Kidney (tissue), 14 donors: Measurements from ENCODE around the gene TMEM120B. TPM values are rescaled to one million over a fixed set of nuclear protein-coding genes. Genes with fewer than 3 reads are reported as not detected.

ENCODE experiments used
- DNase-seq, 5 donors: peaks; one replicate each; pipeline ENCODE4 v3.0.0-alpha.2; 2013 to 2020
- FAIRE-seq: peaks from 2 replicates; lab custom pipeline; 2012; peaks lifted over from hg19 to GRCh38; lab: Jason Lieb, UNC
- H3K27ac ChIP-seq, 2 donors: one replicate each; pipeline ENCODE4 v1.7.0; 2013; ENCODE audit warnings: low read depth in 2 of 2, low read length in 2 of 2, inconsistent platforms in 1 of 2
- H3K27me3 ChIP-seq: one replicate; pipeline ENCODE4 v1.7.1; 2013; ENCODE audit warnings: low read length, inconsistent platforms; ENCODE audit not compliant: control insufficient read depth, insufficient read depth
- H3K36me3 ChIP-seq, 3 donors: one replicate each; pipeline versions ENCODE4 v1.7.0 to v1.7.1; 2013; ENCODE audit warnings: low read length in 3 of 3, control low read depth in 1 of 3, inconsistent platforms in 1 of 3; ENCODE audit not compliant: insufficient read depth in 3 of 3, control insufficient read depth in 2 of 3
- H3K4me1 ChIP-seq, 3 donors: one replicate each; pipeline versions ENCODE4 v1.7.0 to v1.7.1; 2013; ENCODE audit warnings: low read length in 3 of 3, inconsistent platforms in 1 of 3, low read depth in 1 of 3; ENCODE audit not compliant: control insufficient read depth in 2 of 3, insufficient read depth in 2 of 3
- H3K4me3 ChIP-seq, 3 donors: one replicate each; pipeline versions ENCODE4 v1.7.0 to v1.8.1; 2013; ENCODE audit warnings: low read length in 3 of 3, control low read depth in 1 of 3, inconsistent platforms in 1 of 3
- H3K9ac ChIP-seq, 3 donors: one replicate each; pipeline versions ENCODE4 v1.7.0 to v1.7.1; 2013; ENCODE audit warnings: low read length in 3 of 3, control low read depth in 1 of 3, inconsistent platforms in 1 of 3
- H3K9me3 ChIP-seq, 3 donors: one replicate each; pipeline versions ENCODE4 v1.7.0 to v1.7.1; 2013; ENCODE audit warnings: low read length in 3 of 3, control low read depth in 1 of 3, inconsistent platforms in 1 of 3; ENCODE audit not compliant: control insufficient read depth in 2 of 3, insufficient read depth in 1 of 3
- CTCF ChIP-seq: IDR thresholded peaks from 3 replicates; pipeline ENCODE4 v1.5.1; 2012; ENCODE audit warnings: mild to moderate bottlenecking, moderate library complexity, borderline replicate concordance; ENCODE audit not compliant: insufficient read depth; ENCODE audit errors: extremely low read depth
- intact Hi-C: fragments of 100-400 bp; cut with DNase I; formaldehyde crosslinking; loops from one replicate; pipeline ENCODE4 v1.11.1; 2022
- polyA plus RNA-seq: library from polyadenylated mRNA; stranded (reverse); fragments of 350-450 nt; fragmentation: Illumina TruSeq; extraction: RNeasy Lipid Tissue Mini Kit (QIAGEN cat#74804); gene quantifications from one replicate; pipeline ENCODE4 v1.2.3, GENCODE V29; 2014; ENCODE audit warnings: low read depth, low replicate concordance; ENCODE audit not compliant: insufficient read depth
- total RNA-seq: library from RNA; stranded (reverse); fragmentation: NEBNext Ultra II Directional; extraction: Animal tissue kit (Norgen Biotek cat#: 25700); gene quantifications from one replicate; pipeline ENCODE4 v1.2.1, GENCODE V29; 2021
- donor health status: control.
- donor health status: control.
- donor health status: control.
- donor health status: control.
- donor health status: control.
- donor health status: DM: yes; HTN: yes; CAD: no.
- donor health status: Normal renal cell carcinoma (clear cell type).

The TMEM120B gene
- total and polyA plus RNA-seq, 2 donors from 2014 or later: 9.0 to 14.2 TPM

GRCh38 chr12:121776190-121777098 lies 63.9 kb downstream of the TMEM120B start:
- H3K27me3 ChIP-seq: no peaks in the 10 kb centered on the region
- no peak overlapping the region for H3K4me3 ChIP-seq
- peak; percentile 88 for TF ChIP-seq CTCF
- no peaks in the 10 kb centered on the region for H3K36me3 ChIP-seq
- H3K27ac ChIP-seq: peak overlapping the region in 1 of 2 donors; percentile 20
- H3K4me1 ChIP-seq: peaks cover 0 to 18% (median 12%) of the 10 kb centered on the region in 3 donors
- H3K9me3 ChIP-seq: no peaks in the 10 kb centered on the region
- peak overlapping the region in 1 of 3 donors; percentile 46 for H3K9ac ChIP-seq
- intact Hi-C loops: loop anchor here (5.0 kb wide), 1 partner anchor 69 kb away; no protein-coding TSS in a partner anchor
- DNase-seq: peak; percentile 71 to 91 (median 80)
- no peak for FAIRE-seq

DNA sequence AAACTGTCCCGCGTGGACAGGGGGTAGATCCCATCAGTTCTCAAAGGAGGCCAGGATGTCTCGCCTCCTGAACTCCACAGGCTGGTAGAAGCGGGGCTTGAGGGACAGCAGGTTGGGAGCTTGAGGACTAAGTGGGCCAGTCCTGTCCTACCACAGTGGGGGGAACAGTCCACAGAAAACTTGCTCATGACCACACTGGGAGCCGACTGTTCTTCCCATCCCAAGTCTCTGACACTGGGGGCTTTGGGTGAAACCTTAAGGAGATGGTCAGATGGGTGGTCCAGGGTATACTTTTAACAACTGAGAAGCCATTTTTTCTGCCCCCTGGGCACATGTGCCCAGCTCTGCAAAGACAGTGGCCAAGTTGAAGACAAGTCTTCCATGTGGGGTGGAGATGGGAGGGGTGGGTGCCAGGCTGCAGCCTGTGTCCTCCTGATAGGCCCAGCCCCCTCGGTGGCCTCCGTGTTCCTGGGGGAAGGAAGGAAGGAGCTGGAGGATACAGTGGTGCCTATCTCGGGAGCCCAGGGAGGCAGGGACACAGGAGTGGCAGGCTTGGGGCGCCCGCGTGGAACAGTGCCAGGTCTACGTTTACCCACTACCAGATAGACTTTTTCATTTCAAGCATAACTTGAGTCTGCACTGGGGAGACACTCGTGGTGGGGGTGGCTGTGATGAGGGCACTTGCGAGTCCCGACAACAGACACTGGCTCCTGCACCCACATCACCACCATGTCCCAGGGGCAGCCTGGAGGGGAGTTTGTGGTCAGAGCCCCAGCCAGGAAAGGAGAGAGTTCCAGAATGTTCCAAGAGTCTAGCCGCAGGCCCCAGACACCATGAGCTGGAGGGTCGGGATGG lies 66.2 kb downstream of the TMEM120B start:
- Histone ChIP-seq H3K9ac (no peak overlapping the region), H3K4me3 (no peak overlapping the region), H3K9me3 (no peaks in the 10 kb centered on the region), H3K4me1 (peaks cover 0 to 13% (median 4%) of the 10 kb centered on the region in 3 donors), H3K27ac (no peak overlapping the region), H3K27me3 (no peaks in the 10 kb centered on the region), H3K36me3 (no peaks in the 10 kb centered on the region)
- no peak for TF ChIP-seq CTCF
- DNase-seq (no peak), FAIRE-seq (no peak)
- intact Hi-C loops: loop anchor here (5.0 kb wide), 1 partner anchor 71 kb away; no protein-coding TSS in a partner anchor

- no peaks in the 10 kb centered on the region for H3K36me3 ChIP-seq
- no peak overlapping the region for H3K9ac ChIP-seq
- no peak overlapping the region for H3K27ac ChIP-seq
- no peaks in the 10 kb centered on the region for H3K27me3 ChIP-seq
- no peak for TF ChIP-seq CTCF
- FAIRE-seq: no peak
- no peaks in the 10 kb centered on the region for H3K9me3 ChIP-seq
- H3K4me3 ChIP-seq: no peak overlapping the region
- H3K4me1 ChIP-seq: peaks cover 0 to 13% (median 4%) of the 10 kb centered on the region in 3 donors
- DNase-seq: peak in 1 of 5 donors; percentile 40
- intact Hi-C loops: loop anchor here (5.0 kb wide), 1 partner anchor 72 kb away; no protein-coding TSS in a partner anchor
Observed at GRCh38 chr12:121779422-121779895, 66.9 kb downstream of the TMEM120B start.
